Lower leg skin (tissue), 3 donors: ENCODE results near the gene GUCY1A1.

ENCODE experiments used
- POLR2A ChIP-seq, 2 donors: fragments of 450-650 bp; IDR thresholded peaks; one replicate each; pipeline ENCODE4 v1.6.1; 2016 to 2017; ENCODE audit warnings: antibody characterized with exemption in 2 of 2, mild to moderate bottlenecking in 1 of 2, moderate library complexity in 1 of 2
- TF ChIP-seq, protein P1 (sequence below), 3 donors: fragments of 450-650 bp; IDR thresholded peaks; one replicate each; pipeline ENCODE4 v1.5.1; 2016; ENCODE audit warnings: antibody characterized with exemption in 3 of 3, mild to moderate bottlenecking in 3 of 3, moderate library complexity in 2 of 3

DNA sequence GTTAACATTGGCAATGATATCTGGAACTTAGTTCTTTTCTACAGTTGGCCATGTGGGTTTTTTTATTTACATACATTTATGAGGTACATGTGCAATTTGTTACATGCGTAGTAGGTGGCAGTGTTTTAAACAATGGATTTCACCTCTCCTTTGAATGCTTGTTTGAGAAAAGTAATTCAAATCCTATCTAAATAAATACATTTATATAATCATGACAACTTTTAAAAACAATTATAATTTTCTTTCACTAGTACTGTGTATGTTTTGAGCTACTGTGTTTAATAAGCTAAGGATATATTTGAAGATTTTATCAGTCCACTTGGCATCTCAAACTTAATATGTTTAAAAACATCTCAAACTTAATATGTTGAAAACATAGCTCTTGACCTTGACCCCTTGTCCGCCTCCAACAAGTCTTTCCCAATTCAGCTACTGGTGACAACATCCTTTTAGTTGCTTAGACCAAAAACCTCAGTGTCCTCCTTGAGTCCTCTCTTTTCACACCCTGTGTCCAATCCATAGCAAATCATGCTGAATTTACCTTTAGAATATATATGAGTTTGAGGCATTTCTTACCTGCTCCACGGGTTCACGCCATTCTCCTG lies 106.7 kb downstream of the GUCY1A1 start:
- TF ChIP-seq, protein P1, sequence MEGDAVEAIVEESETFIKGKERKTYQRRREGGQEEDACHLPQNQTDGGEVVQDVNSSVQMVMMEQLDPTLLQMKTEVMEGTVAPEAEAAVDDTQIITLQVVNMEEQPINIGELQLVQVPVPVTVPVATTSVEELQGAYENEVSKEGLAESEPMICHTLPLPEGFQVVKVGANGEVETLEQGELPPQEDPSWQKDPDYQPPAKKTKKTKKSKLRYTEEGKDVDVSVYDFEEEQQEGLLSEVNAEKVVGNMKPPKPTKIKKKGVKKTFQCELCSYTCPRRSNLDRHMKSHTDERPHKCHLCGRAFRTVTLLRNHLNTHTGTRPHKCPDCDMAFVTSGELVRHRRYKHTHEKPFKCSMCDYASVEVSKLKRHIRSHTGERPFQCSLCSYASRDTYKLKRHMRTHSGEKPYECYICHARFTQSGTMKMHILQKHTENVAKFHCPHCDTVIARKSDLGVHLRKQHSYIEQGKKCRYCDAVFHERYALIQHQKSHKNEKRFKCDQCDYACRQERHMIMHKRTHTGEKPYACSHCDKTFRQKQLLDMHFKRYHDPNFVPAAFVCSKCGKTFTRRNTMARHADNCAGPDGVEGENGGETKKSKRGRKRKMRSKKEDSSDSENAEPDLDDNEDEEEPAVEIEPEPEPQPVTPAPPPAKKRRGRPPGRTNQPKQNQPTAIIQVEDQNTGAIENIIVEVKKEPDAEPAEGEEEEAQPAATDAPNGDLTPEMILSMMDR (IDR thresholded peaks at IDR 0.05): no peak
- TF ChIP-seq POLR2A (IDR thresholded peaks at IDR 0.05): no peak
